HUDEP-2 (cell line): ENCODE data around the gene FZD4.
A peak's percentile ranks its signal among the peaks of the same experiment; 100 is the strongest.
"Not testable (repeated sequence)": the region's sequence is repeated elsewhere in the genome, so short reads cannot be mapped to it uniquely, and the experiment has no call there.

ENCODE experiments used
- DNase-seq, 76 experiments: peaks; one replicate each; lab custom pipeline; 2025; ENCODE audit not compliant: unreplicated experiment in 76 of 76; lab: John Stamatoyannopoulos, UW

Gene FZD4

GRCh38 chr11:86955361-86956120, at the start of gene FZD4:
Gene FZD4 (minus strand): TSS chr11:86955395. CDS start chr11:86955085, 310 bp downstream.
- peak in 73 of 76 experiments; percentile 9 to 91 (median 75) for DNase-seq

DNA sequence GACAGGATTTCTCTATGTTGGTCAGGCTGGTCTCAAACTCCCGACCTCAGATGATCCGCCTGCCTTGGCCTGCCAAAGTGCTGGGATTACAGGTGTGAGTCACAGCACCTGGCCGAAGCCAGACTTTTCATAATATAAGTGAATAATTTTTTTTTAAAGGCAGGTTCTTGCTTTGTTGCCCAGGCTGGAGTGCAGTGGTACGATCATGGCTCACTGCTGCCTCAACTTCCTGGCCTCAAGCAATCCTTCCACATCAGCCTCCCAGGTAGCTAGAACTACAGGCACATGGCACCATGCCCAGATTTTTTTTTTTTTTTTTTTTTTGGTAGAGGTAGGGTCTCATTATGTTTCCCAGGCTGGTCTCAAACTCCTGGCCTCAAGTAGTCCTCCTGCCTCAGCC, 49.1 kb upstream of the FZD4 start:
- not testable (repeated sequence) for DNase-seq

DNA sequence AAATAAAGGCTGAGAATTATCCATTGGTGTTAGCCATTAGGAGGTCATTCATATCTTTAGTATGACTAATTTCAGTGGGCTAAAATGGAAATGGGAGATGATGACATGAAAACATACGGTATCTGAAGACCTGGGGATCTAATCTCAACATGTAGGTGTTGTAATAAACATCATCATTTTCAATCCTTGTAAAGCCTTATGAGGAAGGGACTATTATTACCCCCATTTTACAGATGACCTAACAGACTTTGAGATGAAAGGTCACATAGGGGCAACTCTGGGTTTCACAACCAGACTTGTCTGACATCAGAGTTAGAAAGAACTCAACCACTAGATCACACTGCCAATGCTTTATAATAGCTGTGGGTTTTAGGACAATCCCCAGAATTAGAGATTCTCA, 47.7 kb upstream of the FZD4 start:
- no peak for DNase-seq

- DNase-seq: peak in 73 of 76 experiments; percentile 3 to 89 (median 60)
These were observed 44.9 kb upstream of the FZD4 start for GRCh38 chr11:86999859-87000753.

- no peak for DNase-seq
These were observed 44.2 kb upstream of the FZD4 start for GRCh38 chr11:86999388-86999787.

DNA sequence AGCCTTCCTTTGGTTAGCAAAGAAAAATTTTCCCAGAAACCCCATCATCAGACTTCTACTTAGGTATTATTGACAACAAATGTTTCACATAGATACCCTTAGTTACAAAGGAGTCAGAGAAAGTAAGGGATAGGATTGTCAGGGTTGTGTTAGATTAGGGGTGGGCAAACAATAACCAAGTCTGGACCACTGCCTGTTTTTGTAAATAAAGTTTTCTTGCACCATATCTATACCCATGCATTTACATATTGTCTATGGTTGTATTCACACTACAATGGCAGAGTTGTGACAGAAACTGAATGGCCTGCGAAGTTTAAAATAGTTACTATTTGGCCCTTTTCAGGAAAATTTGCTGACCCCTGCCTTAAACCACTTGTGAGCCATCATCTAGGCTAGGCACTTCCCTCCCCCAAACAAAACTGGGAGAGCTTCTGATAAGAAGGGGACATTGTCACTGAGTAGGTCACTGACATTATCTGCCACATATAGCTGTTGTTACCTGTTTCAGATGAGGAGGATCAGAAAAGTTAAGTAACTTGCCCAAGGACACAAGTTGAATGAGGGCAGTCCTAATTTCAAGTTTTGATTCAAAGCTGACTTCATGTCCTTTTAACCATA, 41.9 kb upstream of the FZD4 start:
- no peak for DNase-seq

GRCh38 chr11:86993031-86993430, 37.8 kb upstream of the FZD4 start:
- DNase-seq: no peak

- DNase-seq: not testable (repeated sequence)
These were observed 37.1 kb upstream of the FZD4 start for GRCh38 chr11:86992340-86992739.

DNA sequence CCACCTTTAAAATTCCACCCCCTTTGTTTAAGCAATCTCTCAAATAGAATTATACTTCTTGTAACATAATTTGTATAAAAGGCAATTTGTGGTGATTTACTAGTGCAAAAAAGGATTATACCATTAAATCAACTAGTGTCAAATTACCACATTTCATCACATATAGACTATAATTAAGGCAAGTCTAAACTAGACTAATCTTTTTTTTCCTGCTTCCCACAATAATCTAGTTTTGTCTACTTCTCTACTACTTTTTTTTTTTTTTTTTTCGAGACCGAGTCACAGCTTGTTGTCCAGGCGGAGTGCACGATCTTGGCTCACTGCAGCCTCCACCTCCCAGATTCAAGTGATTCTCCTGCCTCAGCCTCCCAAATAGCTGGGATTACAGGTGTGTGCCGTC, 36.1 kb upstream of the FZD4 start:
- no peak for DNase-seq

DNA sequence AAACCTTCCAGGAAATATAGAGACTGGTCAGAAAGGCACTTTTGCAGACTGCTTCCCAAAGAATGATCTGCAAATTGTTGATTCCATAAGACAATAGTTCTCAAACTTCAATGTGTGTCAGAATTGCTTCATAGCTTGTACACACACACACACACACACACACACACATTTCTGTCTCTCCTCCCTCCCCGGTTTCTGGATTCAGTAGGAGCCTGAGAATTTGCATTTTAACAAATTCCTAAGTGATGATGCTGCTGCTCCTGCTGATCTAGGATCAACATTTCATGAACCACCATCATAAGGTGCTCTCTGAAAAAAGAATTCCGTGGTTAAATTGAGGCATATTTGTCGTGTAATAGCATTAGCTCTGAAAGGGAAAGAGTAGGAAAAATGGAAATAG, 35.3 kb upstream of the FZD4 start:
- no peak for DNase-seq

DNA sequence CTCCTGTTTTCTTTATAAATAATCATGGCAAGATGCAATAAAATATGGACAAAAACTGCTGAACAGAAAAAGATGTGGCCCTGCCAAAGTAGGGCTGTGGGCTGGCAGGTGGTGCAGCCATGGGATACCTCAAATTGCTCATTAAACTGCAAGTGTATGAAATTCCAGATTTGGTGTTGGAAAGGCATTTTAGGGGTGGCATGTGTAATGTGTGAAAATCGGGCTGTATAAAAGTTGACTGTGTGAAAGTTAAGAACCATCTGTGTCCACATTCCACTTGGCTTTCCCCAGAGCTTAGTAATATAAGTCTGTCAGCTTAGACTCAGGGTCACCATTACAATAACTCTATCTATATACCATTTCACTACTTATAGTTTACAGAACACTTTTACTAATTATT, 34.8 kb upstream of the FZD4 start:
- no peak for DNase-seq

- DNase-seq: no peak
These were observed 33.2 kb upstream of the FZD4 start for GRCh38 chr11:86988351-86988881.

GRCh38 chr11:86987679-86988078, 32.5 kb upstream of the FZD4 start:
- DNase-seq: peak in 1 of 76 experiments; percentile 6

DNA sequence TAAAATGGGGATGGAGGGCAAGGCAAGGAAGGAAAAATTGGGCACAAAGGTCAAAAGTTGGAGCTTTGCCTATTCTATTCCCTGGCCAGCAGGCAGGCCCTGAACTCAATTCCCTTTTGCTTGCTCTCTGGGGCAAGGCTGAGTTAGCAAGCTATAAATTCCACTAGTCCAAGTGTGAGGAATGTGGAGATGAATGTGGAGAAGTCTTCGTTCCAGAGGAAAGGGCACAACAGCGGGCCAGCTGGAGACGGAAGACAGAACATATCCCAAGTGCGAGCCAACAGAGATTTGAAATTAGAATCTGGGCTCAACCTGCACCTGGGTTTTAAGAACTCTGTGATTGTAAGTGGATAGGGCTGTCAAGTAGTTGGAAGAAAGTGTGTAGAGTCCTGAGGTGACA, 29.5 kb upstream of the FZD4 start:
- DNase-seq: no peak

DNA sequence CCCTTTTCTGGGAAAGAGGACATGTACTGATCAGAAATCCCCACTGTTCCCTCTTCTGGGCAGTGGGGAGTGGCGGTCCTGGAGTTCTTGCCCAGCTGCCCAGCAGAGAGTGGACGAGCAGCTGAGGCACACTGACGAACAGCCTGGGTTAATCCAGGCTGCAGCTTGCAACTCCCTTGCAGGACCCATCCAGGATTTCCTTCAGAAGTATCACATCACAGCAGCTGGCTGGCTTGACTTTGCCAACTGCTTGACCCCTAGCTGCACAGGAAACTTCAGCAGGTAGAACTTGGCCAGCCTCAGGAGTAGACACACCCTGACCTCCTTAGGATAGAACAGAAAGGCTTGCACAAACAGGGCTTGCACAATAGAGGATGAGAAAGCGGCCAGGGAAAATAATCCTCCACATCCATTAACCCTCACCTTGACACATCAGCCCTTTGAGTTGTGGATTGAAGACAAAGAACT, 27.9 kb upstream of the FZD4 start:
- no peak for DNase-seq

- no peak for DNase-seq
These were observed 26.8 kb upstream of the FZD4 start for GRCh38 chr11:86981777-86982540.

DNA sequence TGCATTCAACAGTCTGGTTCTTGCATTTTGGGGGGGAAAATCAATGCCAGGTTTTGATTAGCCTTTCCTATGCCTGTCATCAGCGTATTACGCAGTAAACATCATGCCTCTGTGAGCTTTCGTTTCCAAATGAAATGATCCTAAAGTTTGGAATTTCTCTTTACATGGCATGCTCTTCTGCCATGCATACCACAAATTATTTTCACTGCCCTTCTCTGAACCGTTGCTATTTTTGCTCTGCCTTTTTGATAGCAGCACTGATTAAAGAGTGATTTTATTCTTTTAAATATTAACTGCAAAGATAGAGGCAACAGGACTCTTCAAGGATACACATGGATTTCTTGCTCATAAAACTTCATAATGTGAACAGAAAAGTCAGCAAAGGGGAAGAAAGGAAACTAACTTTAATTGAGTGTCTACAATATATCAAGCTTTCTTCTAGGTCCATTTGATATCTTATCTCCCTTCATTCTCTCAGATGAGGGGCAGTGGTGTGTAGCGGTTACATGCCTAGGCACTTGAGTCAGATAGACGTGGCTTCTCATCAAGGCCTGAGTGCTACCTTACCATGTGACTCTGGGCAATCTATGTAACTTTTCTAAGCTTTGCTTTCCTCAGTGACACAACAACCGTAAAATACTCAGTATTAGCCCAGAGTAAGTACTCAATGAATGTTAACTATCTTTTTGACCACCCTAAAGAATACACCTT, 25.0 kb upstream of the FZD4 start:
- peak in 1 of 76 experiments; percentile 9 for DNase-seq

- peak in 21 of 76 experiments; percentile 2 to 46 (median 23) for DNase-seq
These were observed 23.8 kb upstream of the FZD4 start for GRCh38 chr11:86978756-86979608.

DNA sequence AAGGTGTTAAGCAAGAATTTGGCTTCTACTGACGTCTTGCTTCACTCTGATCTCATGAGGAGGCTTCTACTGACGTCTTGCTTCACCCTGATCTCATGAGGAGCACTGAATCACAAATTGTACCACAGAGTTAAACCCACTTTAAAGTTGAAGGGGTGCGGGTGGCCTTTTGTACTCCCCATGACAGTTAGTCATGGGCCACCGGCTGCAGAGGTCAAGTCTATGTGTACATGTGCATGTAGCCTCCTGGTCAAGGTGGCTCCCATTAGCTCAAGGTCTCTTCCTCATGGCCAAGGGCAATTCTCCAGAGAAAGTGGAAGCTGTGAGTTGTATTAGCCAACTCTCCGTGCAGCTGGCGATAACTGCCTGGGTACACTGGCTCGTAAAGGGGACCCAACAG, 23.1 kb upstream of the FZD4 start:
- DNase-seq: no peak
